ENCODE data around the gene KRT7. TPM values are rescaled to one million over a fixed set of nuclear protein-coding genes. Genes with fewer than 3 reads are reported as not detected.

Gene KRT7
- total and polyA plus RNA-seq, 12 donors: 0.33 to 34.8 (median 8.4) TPM

GRCh38 chr12:52271158-52271557 lies 38.1 kb downstream of the KRT7 start:
- no peak for DNase-seq
- H3K4me1 ChIP-seq (replicated peaks in 1 of 2): no peaks in the 10 kb centered on the region
- 73 to 89% (median 79%) methylated on average over 1 of the region's 1 CpG for WGBS, 4 donors
- no peak overlapping the region for H3K4me3 ChIP-seq
- H3K36me3 ChIP-seq (replicated peaks in 1 of 2): no peaks in the 10 kb centered on the region
- TF ChIP-seq POLR2A (IDR thresholded peaks at IDR 0.05): no peak
- TF ChIP-seq CTCF (IDR thresholded peaks at IDR 0.05): no peak
- H3K27me3 ChIP-seq: no peaks in the 10 kb centered on the region
- H3K9me3 ChIP-seq (replicated peaks in 1 of 3): no peaks in the 10 kb centered on the region
- H3K27ac ChIP-seq: no peak overlapping the region
- intact Hi-C loops (cut with DNase I): no loop called here

GRCh38 chr12:52274521-52275120 lies 41.6 kb downstream of the KRT7 start, which contains the start of gene KRT86:
Gene KRT86, plus strand, starts transcription at chr12:52274645. Its CDS starts 27,272 bp downstream, at chr12:52301917.
- Histone ChIP-seq H3K4me3 (no peak within 1 kb of the TSS), H3K9me3 (replicated peaks in 1 of 3) (no peaks in the 10 kb centered on the region), H3K4me1 (replicated peaks in 1 of 2) (peaks cover 4 to 7% of the 10 kb centered on the region in 2 donors), H3K36me3 (replicated peaks in 1 of 2) (no peaks in the 10 kb centered on the region), H3K27ac (no peak within 1 kb of the TSS), H3K27me3 (no peaks in the 10 kb centered on the region)
- TF ChIP-seq POLR2A (IDR thresholded peaks at IDR 0.05) (no peak), CTCF (IDR thresholded peaks at IDR 0.05) (no peak)
- WGBS, 4 donors: 72 to 76% (median 74%) methylated on average over 3 of the region's 3 CpGs
- intact Hi-C loops (cut with DNase I): loop anchor here (5.0 kb wide), 2 partner anchors 42 to 57 kb away; partner anchors contain the start of gene KRT7 (in 1 of the 2)
- DNase-seq: peak in 1 of 7 donors; percentile 3

- TF ChIP-seq POLR2A (IDR thresholded peaks at IDR 0.05) (no peak), CTCF (IDR thresholded peaks at IDR 0.05) (no peak)
- Histone ChIP-seq H3K4me3 (no peak overlapping the region), H3K9me3 (replicated peaks in 1 of 3) (no peaks in the 10 kb centered on the region), H3K4me1 (replicated peaks in 1 of 2) (peaks cover 4 to 7% of the 10 kb centered on the region in 2 donors), H3K27me3 (no peaks in the 10 kb centered on the region), H3K36me3 (replicated peaks in 1 of 2) (no peaks in the 10 kb centered on the region), H3K27ac (no peak overlapping the region)
- peak in 1 of 7 donors; percentile 11 for DNase-seq
- intact Hi-C loops (cut with DNase I): loop anchor here (5.0 kb wide), 2 partner anchors 43 to 58 kb away; partner anchors contain the start of gene KRT7 (in 1 of the 2)
- WGBS, 4 donors: 85 to 93% (median 91%) methylated on average over 3 of the region's 3 CpGs
These were observed 42.6 kb downstream of the KRT7 start for GRCh38 chr12:52275686-52276085.

- H3K27ac ChIP-seq: no peak overlapping the region
- H3K27me3 ChIP-seq: no peaks in the 10 kb centered on the region
- H3K4me3 ChIP-seq: no peak overlapping the region
- no peaks in the 10 kb centered on the region for H3K36me3 ChIP-seq (replicated peaks in 1 of 2)
- H3K9me3 ChIP-seq (replicated peaks in 1 of 3): no peaks in the 10 kb centered on the region
- 60 to 89% (median 71%) methylated on average over 4 to 9 of the region's 9 CpGs for WGBS, 4 donors
- intact Hi-C loops (cut with DNase I): loop anchor here (2.0 to 5.0 kb wide), 3 partner anchors 45 to 117 kb away; partner anchors contain the start of gene KRT7 (in 1 of the 2)
- TF ChIP-seq POLR2A (IDR thresholded peaks at IDR 0.05): no peak
- TF ChIP-seq CTCF (IDR thresholded peaks at IDR 0.05): no peak
- H3K4me1 ChIP-seq (replicated peaks in 1 of 2): peaks cover 4 to 7% of the 10 kb centered on the region in 2 donors
- peak in 3 of 7 donors; percentile 26 to 33 (median 29) for DNase-seq
These were observed 44.6 kb downstream of the KRT7 start for GRCh38 chr12:52277486-52278245.
